ENCODE results near the gene SLC37A3.

DNA sequence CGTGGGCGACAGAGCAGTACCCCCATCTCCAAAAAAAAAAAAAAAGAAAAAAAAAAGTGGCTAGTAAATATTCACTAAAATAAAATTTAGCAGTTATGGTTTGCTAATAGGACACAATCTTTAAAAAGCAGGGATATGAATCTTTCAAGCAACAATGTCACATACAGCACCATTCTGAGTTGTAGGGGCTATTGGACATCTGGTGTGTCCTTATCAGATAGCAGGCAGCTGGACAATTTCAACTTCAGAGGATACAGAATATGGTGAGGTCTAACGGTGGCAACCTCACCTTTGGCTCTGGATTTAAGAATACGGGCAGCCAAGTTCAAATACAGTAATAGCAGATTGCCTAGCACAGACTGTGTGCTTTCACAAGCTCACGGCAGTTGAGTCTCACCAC, 51.1 kb downstream of the SLC37A3 start:
- no peak for TF ChIP-seq POLR2A (IDR thresholded peaks at IDR 0.05)
- TF ChIP-seq CTCF (IDR thresholded peaks at IDR 0.05) = no peak
